T-helper 2 cell treated with Interferon-gamma antibody and Interleukin-4, amounts not matched to agents 5 μg/mL and 100 μg/mL, for 36 hours (primary cell): Measurements from ENCODE around the gene HSBP1L1.

ENCODE experiments used
- DNase-seq: peaks from one replicate; pipeline ENCODE4 v3.0.0; 2021; ENCODE audit warnings: low spot score
- H3K27ac Mint-ChIP-seq: one replicate; pipeline ENCODE4 v1.8.0; 2021; ENCODE audit warnings: mild to moderate bottlenecking, mixed read lengths
- H3K27me3 Mint-ChIP-seq: one replicate; pipeline ENCODE4 v1.8.0; 2021; ENCODE audit warnings: low read depth, mixed read lengths
- H3K36me3 Mint-ChIP-seq: one replicate; pipeline ENCODE4 v1.8.0; 2021; ENCODE audit warnings: low read depth, mixed read lengths
- H3K4me1 Mint-ChIP-seq: one replicate; pipeline ENCODE4 v1.8.0; 2021; ENCODE audit warnings: low read depth, mixed read lengths
- H3K4me3 Mint-ChIP-seq: one replicate; pipeline ENCODE4 v1.8.0; 2022; ENCODE audit warnings: mild to moderate bottlenecking, moderate library complexity, mixed read lengths
- H3K9me3 Mint-ChIP-seq: one replicate; pipeline ENCODE4 v1.8.0; 2021; ENCODE audit warnings: mixed read lengths

Gene HSBP1L1

GRCh38 chr18:79924814-79925731, 39.4 kb upstream of the HSBP1L1 start:
- Mint-ChIP-seq H3K27me3 (no peaks in the 10 kb centered on the region), H3K36me3 (peaks cover 40% of the 10 kb centered on the region), H3K27ac (no peak overlapping the region), H3K9me3 (peaks cover 16% of the 10 kb centered on the region), H3K4me3 (no peak overlapping the region), H3K4me1 (no peaks in the 10 kb centered on the region)
- DNase-seq: no peak

- H3K36me3 Mint-ChIP-seq: peaks cover 47% of the 10 kb centered on the region
- peaks cover 24% of the 10 kb centered on the region for H3K9me3 Mint-ChIP-seq
- H3K4me1 Mint-ChIP-seq: no peaks in the 10 kb centered on the region
- no peaks in the 10 kb centered on the region for H3K27me3 Mint-ChIP-seq
- DNase-seq: no peak
- no peak overlapping the region for H3K27ac Mint-ChIP-seq
- no peak overlapping the region for H3K4me3 Mint-ChIP-seq
Observed at GRCh38 chr18:79926306-79926705, 38.1 kb upstream of the HSBP1L1 start.

DNA sequence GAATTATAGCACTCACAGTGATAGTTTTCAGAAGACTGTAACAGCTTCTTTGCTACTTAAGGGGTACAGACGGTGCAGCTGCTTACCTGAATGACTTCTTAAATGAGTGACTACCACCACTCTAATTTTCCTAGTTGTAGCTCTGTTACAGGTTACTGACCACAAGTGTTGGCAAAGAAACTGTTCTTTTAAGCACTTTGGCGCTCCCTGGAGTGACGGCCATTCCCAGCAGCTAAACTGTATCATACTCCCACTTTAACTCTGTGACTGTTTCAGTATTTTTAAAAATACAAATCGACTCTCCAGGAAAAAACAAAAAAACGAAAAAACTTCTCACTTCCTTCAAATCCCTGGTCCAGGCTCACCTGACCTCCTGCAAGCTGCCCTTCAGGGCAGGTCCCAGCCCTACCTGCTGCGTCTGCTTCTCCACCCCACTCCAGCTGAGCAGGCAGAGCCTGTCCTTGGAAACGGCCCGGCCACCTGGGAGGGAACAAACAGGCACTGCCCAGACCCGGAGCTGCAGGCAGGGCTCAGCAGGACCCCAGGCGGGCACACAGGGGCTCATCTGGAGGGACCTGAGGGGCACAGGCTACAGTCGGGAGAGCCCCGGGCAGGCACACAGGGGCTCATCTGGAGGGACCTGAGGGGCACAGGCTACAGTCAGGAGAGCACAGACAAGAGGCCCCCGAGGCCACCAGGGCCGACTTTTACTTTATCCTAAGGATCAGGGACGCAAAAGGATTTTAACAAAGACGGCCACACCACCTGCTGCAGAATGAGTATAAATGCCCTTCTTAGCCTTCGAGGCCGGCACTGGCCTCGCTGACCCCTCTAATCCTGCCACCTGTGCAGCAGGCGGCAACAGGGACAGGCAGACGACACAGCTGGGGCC, 37.5 kb upstream of the HSBP1L1 start:
- peaks cover 45% of the 10 kb centered on the region for H3K36me3 Mint-ChIP-seq
- no peaks in the 10 kb centered on the region for H3K4me1 Mint-ChIP-seq

DNA sequence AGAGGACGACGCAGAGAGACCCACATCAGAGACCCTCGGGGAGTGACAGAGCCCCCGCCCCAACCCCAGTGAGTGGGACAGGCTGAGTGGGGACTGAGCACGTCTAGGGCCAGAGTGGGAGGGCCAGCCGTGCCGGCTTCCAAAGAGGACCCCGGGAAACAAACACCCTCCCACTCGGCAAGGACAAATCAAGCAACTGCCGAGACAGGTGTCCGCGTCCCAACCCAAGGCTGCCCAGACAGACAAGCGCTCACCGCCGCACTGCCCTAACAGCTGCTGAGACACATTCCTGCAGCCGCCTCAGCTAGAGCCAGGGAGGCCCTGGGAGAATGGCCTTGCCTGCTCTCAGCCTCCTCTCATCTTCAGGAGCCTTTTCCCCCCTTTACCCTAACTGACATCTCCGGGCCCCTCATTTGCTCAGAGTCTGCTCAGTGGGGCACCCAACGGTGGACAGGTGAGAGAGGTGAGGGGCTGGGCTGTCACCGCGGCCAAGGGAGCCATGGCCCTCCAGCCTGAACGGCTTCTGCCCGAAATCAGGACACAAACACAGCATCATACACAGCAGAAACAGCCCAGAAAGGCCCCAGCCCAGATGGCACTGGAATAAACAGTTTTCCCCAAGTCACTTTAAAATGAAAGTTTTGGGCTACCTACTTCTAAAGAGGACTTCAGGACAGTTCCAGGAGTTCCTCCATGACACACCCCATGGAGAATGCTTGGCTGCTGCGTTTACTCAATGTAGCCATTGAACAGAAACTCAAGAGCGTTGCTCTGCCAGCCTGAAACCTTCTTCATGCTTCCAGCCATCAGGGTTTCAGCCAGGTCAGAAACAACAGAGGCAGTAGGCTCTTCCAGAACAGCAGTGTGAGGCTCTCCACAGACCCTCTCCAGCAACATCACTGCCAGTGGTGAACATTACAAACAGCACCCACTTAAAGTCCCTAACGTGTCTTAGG, 36.6 kb upstream of the HSBP1L1 start:
- Mint-ChIP-seq H3K36me3 (peaks cover 53% of the 10 kb centered on the region), H3K4me1 (no peaks in the 10 kb centered on the region), H3K4me3 (no peak overlapping the region), H3K27ac (no peak overlapping the region), H3K9me3 (peaks cover 38% of the 10 kb centered on the region), H3K27me3 (no peaks in the 10 kb centered on the region)
- no peak for DNase-seq

More for the DNA sequence above, 37.5 kb upstream of the HSBP1L1 start:
- Mint-ChIP-seq H3K27ac (no peak overlapping the region), H3K27me3 (no peaks in the 10 kb centered on the region), H3K9me3 (peaks cover 28% of the 10 kb centered on the region), H3K4me3 (no peak overlapping the region)
- DNase-seq: no peak

- DNase-seq: no peak
- Mint-ChIP-seq H3K9me3 (peaks cover 44% of the 10 kb centered on the region), H3K4me3 (no peak overlapping the region), H3K36me3 (peaks cover 56% of the 10 kb centered on the region), H3K4me1 (no peaks in the 10 kb centered on the region), H3K27ac (no peak overlapping the region), H3K27me3 (no peaks in the 10 kb centered on the region)
Observed at GRCh38 chr18:79928563-79928960, 35.9 kb upstream of the HSBP1L1 start.

- no peaks in the 10 kb centered on the region for H3K27me3 Mint-ChIP-seq
- no peak overlapping the region for H3K27ac Mint-ChIP-seq
- no peaks in the 10 kb centered on the region for H3K4me1 Mint-ChIP-seq
- H3K9me3 Mint-ChIP-seq: peaks cover 48% of the 10 kb centered on the region
- H3K36me3 Mint-ChIP-seq: peaks cover 63% of the 10 kb centered on the region
- DNase-seq: no peak
- H3K4me3 Mint-ChIP-seq: no peak overlapping the region
Observed at GRCh38 chr18:79930020-79930642, 34.3 kb upstream of the HSBP1L1 start.

GRCh38 chr18:79931475-79931874, 33.0 kb upstream of the HSBP1L1 start:
- Mint-ChIP-seq H3K4me1 (no peaks in the 10 kb centered on the region), H3K36me3 (peaks cover 77% of the 10 kb centered on the region), H3K27me3 (no peaks in the 10 kb centered on the region), H3K27ac (no peak overlapping the region), H3K4me3 (no peak overlapping the region), H3K9me3 (peaks cover 61% of the 10 kb centered on the region)
- DNase-seq: no peak

DNA sequence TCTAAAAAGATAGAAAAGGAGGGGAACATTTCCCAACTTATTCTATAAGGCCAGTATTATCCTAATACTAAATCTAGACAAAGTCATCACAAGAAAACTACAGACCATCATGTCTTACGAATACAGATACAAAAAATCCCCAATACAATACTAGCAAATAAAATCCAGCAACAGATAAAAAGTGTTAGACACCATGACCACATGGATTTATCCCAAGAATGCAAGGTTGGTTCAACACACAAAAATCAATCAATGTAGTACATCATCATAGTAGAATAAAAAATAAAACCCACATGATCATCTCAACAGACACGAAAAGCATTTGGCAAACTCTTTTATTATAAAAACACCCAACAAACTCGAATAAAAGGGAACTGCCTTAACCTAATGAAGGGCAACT, 31.5 kb upstream of the HSBP1L1 start:
- no peaks in the 10 kb centered on the region for H3K4me1 Mint-ChIP-seq
- H3K36me3 Mint-ChIP-seq: peaks cover 89% of the 10 kb centered on the region
- no peak overlapping the region for H3K4me3 Mint-ChIP-seq
- H3K27ac Mint-ChIP-seq: no peak overlapping the region
- H3K27me3 Mint-ChIP-seq: no peaks in the 10 kb centered on the region
- peaks cover 65% of the 10 kb centered on the region for H3K9me3 Mint-ChIP-seq
- no peak for DNase-seq

DNA sequence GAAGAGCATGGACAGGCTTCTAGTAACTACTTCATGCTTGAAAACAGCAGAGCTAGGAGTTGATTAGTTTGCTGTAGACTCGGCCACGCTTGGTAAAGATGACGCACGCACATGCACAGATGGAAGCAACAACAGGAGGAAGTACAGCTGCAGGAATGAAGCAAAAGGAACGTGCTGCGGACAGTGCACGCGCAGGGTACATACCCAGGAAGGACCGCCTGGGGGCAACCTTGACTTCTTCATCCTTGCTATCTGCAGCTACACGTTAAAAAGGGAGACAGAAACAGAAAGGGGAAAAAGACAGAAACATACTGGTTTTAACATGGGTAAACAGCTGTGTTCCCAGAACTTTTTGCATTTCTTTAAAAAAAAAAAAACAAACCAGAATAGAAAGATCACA, 30.7 kb upstream of the HSBP1L1 start:
- Mint-ChIP-seq H3K9me3 (peaks cover 62% of the 10 kb centered on the region), H3K27me3 (no peaks in the 10 kb centered on the region), H3K36me3 (peaks cover 86% of the 10 kb centered on the region), H3K27ac (no peak overlapping the region), H3K4me1 (no peaks in the 10 kb centered on the region), H3K4me3 (no peak overlapping the region)
- DNase-seq: no peak

- DNase-seq: no peak
- H3K9me3 Mint-ChIP-seq: peaks cover 55% of the 10 kb centered on the region
- H3K27ac Mint-ChIP-seq: no peak overlapping the region
- H3K36me3 Mint-ChIP-seq: peaks cover 85% of the 10 kb centered on the region
- no peaks in the 10 kb centered on the region for H3K27me3 Mint-ChIP-seq
- no peak overlapping the region for H3K4me3 Mint-ChIP-seq
- H3K4me1 Mint-ChIP-seq: no peaks in the 10 kb centered on the region
Observed at GRCh38 chr18:79934311-79935097, 29.9 kb upstream of the HSBP1L1 start.

GRCh38 chr18:79935098-79935480, 29.4 kb upstream of the HSBP1L1 start:
- Mint-ChIP-seq H3K4me1 (no peaks in the 10 kb centered on the region), H3K27ac (no peak overlapping the region), H3K9me3 (peaks cover 49% of the 10 kb centered on the region), H3K27me3 (no peaks in the 10 kb centered on the region), H3K4me3 (no peak overlapping the region), H3K36me3 (peaks cover 81% of the 10 kb centered on the region)
- DNase-seq: no peak

GRCh38 chr18:79935499-79935898, 28.9 kb upstream of the HSBP1L1 start:
- no peak overlapping the region for H3K27ac Mint-ChIP-seq
- DNase-seq: no peak
- H3K4me3 Mint-ChIP-seq: no peak overlapping the region
- peaks cover 45% of the 10 kb centered on the region for H3K9me3 Mint-ChIP-seq
- peaks cover 77% of the 10 kb centered on the region for H3K36me3 Mint-ChIP-seq
- no peaks in the 10 kb centered on the region for H3K27me3 Mint-ChIP-seq
- H3K4me1 Mint-ChIP-seq: no peaks in the 10 kb centered on the region
